ENCODE measurements around the gene PLB1. TPM values are rescaled to one million over a fixed set of nuclear protein-coding genes. Genes with fewer than 3 reads are reported as not detected.

Gene PLB1
- total RNA-seq, 2 experiments from 2014 or later = 1.3 to 1.6 TPM

DNA sequence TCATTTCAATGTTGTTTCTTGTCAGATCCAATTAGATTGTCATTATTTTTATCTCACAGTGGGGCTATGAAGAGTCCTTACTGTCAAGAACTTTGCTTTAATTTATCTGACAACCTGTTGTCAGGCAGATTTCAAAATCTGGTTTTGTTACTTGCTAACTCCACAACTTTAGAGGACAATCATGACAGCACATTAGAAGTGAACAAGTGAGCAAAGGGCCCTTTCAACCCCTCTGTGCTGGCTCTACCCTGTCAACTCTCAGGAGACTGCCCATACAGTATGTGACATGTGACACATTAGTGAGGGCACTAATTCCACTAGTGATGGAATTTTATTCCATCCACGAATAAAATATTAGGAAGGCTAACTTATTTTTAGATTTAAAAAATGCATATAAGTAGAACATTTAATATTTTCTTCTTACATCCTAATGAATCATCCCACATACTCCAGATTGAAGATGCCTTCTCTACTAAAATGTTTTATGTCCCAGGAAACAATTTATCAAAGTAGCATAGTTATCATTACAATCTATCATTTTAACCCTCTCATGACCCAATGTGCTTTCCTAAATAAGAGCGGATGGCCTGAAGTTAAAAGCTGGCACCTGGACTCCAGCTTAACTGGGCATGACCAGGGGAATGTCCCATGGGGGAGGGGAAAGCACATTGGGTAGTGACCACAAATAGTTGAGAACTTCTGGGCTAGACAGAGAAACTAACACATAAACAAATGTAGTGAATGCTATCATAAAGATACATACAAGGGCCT lies 158.2 kb downstream of the PLB1 start:
- no peaks in the 10 kb centered on the region for H3K9me3 ChIP-seq (ENCODE audit: control insufficient read depth in 1 of 2, insufficient read depth in 1 of 2, low read length in 2 of 2)
- ATAC-seq (ENCODE audit: poor library complexity) (no peak), DNase-seq (no peak)
- H3K4me1 ChIP-seq (ENCODE audit: insufficient read depth, low read length) = peaks cover 19% of the 10 kb centered on the region
- H3K4me3 ChIP-seq (ENCODE audit: low read length) = no peak overlapping the region
- Mint-ChIP-seq H3K27me3 (no peaks in the 10 kb centered on the region), H3K4me1 (ENCODE audit: low read depth) (peaks cover 37% of the 10 kb centered on the region), H3K4me3 (no peak overlapping the region), H3K9me3 (no peaks in the 10 kb centered on the region), H3K36me3 (ENCODE audit: low read depth) (no peaks in the 10 kb centered on the region), H3K27ac (no peak overlapping the region)
- ChIA-PET CTCF (no interaction called here), POLR2A (no interaction called here)
- H3K27me3 ChIP-seq (ENCODE audit: control insufficient read depth in 1 of 2, insufficient read depth in 2 of 2, low read length in 2 of 2) = no peaks in the 10 kb centered on the region
- no peak overlapping the region for H3K27ac ChIP-seq (ENCODE audit: low read depth in 1 of 2, low read length in 2 of 2)
- H3K36me3 ChIP-seq (ENCODE audit: insufficient read depth, low read length) = no peaks in the 10 kb centered on the region
- intact Hi-C loops (cut with DNase I, micrococcal nuclease) = no loop called here
- TF ChIP-seq, protein P1, sequence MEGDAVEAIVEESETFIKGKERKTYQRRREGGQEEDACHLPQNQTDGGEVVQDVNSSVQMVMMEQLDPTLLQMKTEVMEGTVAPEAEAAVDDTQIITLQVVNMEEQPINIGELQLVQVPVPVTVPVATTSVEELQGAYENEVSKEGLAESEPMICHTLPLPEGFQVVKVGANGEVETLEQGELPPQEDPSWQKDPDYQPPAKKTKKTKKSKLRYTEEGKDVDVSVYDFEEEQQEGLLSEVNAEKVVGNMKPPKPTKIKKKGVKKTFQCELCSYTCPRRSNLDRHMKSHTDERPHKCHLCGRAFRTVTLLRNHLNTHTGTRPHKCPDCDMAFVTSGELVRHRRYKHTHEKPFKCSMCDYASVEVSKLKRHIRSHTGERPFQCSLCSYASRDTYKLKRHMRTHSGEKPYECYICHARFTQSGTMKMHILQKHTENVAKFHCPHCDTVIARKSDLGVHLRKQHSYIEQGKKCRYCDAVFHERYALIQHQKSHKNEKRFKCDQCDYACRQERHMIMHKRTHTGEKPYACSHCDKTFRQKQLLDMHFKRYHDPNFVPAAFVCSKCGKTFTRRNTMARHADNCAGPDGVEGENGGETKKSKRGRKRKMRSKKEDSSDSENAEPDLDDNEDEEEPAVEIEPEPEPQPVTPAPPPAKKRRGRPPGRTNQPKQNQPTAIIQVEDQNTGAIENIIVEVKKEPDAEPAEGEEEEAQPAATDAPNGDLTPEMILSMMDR (IDR thresholded peaks at IDR 0.05) = no peak

DNA sequence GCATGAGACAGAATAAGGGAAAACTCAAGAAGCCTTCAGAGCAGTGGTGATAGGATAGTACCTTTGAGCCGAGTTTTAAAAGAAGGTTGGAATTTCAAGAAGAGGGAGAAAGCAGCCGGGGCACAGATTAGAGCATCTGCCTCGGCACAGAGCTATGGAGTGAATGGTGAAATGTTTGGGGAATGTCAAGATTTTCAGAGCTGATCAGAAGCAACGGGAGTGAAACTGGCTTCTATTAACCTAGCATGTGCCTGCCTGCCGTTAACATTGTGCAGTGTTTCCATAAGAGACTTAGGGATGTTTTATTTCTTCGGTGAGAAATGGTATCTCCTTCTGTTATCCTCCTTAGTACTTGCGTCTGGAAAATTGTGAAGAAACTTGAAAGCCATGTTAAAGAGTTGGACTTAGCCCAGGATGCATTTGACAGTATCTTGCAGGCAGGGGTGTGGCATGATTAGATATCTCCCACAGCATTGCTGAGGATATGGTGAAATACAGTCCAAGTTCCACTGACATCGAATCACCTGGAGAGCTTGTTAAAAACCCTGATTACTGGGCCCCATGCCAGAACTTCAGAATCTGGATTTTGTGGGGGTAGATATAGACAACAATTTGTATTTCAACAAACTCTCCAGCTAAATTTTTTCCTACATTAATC lies 158.9 kb downstream of the PLB1 start:
- Mint-ChIP-seq H3K4me3 (no peak overlapping the region), H3K27me3 (no peaks in the 10 kb centered on the region), H3K27ac (no peak overlapping the region), H3K36me3 (ENCODE audit: low read depth) (no peaks in the 10 kb centered on the region), H3K9me3 (no peaks in the 10 kb centered on the region), H3K4me1 (ENCODE audit: low read depth) (peaks cover 33% of the 10 kb centered on the region)
- POLR2A ChIA-PET = interaction anchor here (1.4 to 1.6 kb wide), 2 partner anchors 33 to 97 kb away, joined by 3 to 4 read pairs; partner anchors contain the start of gene PPP1CB
- CTCF ChIA-PET = no interaction called here
- Histone ChIP-seq H3K4me1 (ENCODE audit: insufficient read depth, low read length) (peaks cover 14% of the 10 kb centered on the region), H3K27ac (ENCODE audit: low read depth in 1 of 2, low read length in 2 of 2) (no peak overlapping the region), H3K9me3 (ENCODE audit: control insufficient read depth in 1 of 2, insufficient read depth in 1 of 2, low read length in 2 of 2) (no peaks in the 10 kb centered on the region), H3K36me3 (ENCODE audit: insufficient read depth, low read length) (no peaks in the 10 kb centered on the region), H3K4me3 (ENCODE audit: low read length) (no peak overlapping the region), H3K27me3 (ENCODE audit: control insufficient read depth in 1 of 2, insufficient read depth in 2 of 2, low read length in 2 of 2) (no peaks in the 10 kb centered on the region)
- TF ChIP-seq, protein P1 (IDR thresholded peaks at IDR 0.05) = no peak
- intact Hi-C loops (cut with DNase I, micrococcal nuclease) = no loop called here
- ATAC-seq (ENCODE audit: poor library complexity) (no peak), DNase-seq (no peak)

DNA sequence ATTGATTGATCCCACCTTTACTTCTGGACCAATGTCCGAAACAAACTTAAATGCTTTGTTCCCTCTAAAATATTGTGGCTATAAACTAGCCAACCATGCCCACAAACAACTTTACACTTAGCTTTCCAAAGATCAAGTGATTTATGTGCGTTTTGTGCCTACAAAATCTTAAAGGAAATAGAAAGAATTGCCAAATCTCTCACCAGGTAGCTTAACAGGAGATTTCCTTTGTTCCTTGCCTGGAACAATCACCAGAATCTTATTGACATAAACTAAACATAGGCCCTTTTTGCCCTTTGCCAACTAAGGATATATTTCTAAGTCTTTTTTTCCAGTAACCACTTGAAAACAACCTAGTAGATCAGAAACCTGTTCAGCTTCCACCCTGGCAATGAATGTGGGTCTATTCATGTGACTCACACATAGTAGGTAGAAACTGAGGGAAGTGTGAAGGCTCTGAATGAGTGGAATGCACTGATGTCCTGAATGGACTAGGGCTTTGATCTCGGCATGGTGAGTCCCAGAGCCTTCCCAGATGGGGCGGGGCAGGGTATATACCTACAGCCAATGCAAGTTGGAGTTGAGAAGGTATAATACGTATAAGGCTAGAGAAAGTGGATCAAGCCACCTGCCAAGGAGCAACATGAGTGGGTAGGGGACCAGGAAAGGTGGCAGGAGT lies 161.2 kb downstream of the PLB1 start:
- ChIA-PET CTCF (no interaction called here), POLR2A (no interaction called here)
- Mint-ChIP-seq H3K36me3 (ENCODE audit: low read depth) (no peaks in the 10 kb centered on the region), H3K4me1 (ENCODE audit: low read depth) (peaks cover 33% of the 10 kb centered on the region), H3K27me3 (no peaks in the 10 kb centered on the region), H3K4me3 (no peak overlapping the region), H3K9me3 (no peaks in the 10 kb centered on the region), H3K27ac (no peak overlapping the region)
- TF ChIP-seq, protein P1 (IDR thresholded peaks at IDR 0.05) = no peak
- H3K9me3 ChIP-seq (ENCODE audit: control insufficient read depth in 1 of 2, insufficient read depth in 1 of 2, low read length in 2 of 2) = no peaks in the 10 kb centered on the region
- H3K36me3 ChIP-seq (ENCODE audit: insufficient read depth, low read length) = no peaks in the 10 kb centered on the region
- no peaks in the 10 kb centered on the region for H3K27me3 ChIP-seq (ENCODE audit: control insufficient read depth in 1 of 2, insufficient read depth in 2 of 2, low read length in 2 of 2)
- H3K4me3 ChIP-seq (ENCODE audit: low read length) = no peak overlapping the region
- intact Hi-C loops (cut with DNase I, micrococcal nuclease) = no loop called here
- ATAC-seq (ENCODE audit: poor library complexity) (no peak), DNase-seq (no peak)
- no peak overlapping the region for H3K27ac ChIP-seq (ENCODE audit: low read depth in 1 of 2, low read length in 2 of 2)
- H3K4me1 ChIP-seq (ENCODE audit: insufficient read depth, low read length) = peaks cover 13% of the 10 kb centered on the region

Data from CD4-positive, alpha-beta T cell (primary cell).